Muscle of arm (tissue), 12 donors: ENCODE results near the gene OBP2B. TPM values are rescaled to one million over a fixed set of nuclear protein-coding genes. Genes with fewer than 3 reads are reported as not detected.
"Not testable (repeated sequence)": the region's sequence is repeated elsewhere in the genome, so short reads cannot be mapped to it uniquely, and the experiment has no call there.

Experiments used
- DNase-seq: peaks from one replicate; pipeline ENCODE4 v3.0.0-alpha.2; 2013
- polyA plus RNA-seq, 12 donors: library from polyadenylated mRNA; unstranded; fragments of 120-200 nt; gene quantifications; one replicate each; pipeline ENCODE4 v1.2.1, GENCODE V29; 2013; ENCODE audit not compliant: insufficient read length in 12 of 12

OBP2B gene
- polyA plus RNA-seq, 12 donors = 0.17 TPM; not detected in 11

DNA sequence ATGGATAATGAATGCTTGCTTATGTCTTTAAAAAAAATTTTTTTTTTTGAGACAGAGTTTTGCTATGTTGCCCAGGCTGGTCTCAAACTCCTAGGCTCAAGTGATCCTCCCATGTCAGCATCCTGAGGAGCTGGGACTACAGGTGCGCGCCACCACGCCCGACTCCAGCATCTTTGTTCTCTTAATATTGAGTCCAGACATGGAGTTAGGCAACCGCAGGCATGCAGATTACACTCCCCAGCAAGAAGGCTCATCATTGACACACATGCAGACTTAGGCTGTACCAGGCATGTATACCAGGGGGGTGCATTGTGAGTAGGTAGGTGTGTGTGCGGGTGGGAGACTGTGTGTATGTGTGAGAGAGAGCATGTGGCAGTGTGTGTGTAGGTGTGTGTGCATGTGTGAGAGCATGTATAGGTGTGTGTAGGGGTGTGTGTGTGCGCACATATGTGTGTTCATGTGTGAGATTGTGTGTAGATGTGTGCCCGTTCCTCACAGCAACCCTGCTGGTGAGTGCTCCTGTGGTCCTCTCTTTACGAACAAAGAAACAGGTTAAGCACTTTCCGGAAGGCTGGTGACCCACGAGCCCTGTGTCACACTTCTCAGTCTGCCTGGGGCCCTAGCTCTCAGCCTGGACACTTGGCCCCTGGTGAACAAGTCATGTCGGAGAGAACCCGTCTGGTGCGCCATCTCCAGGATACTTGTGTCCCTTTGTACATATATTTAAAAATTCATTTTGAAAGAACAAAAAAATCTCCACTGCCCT, 6.2 kb downstream of the OBP2B start:
- DNase-seq = no peak

DNA sequence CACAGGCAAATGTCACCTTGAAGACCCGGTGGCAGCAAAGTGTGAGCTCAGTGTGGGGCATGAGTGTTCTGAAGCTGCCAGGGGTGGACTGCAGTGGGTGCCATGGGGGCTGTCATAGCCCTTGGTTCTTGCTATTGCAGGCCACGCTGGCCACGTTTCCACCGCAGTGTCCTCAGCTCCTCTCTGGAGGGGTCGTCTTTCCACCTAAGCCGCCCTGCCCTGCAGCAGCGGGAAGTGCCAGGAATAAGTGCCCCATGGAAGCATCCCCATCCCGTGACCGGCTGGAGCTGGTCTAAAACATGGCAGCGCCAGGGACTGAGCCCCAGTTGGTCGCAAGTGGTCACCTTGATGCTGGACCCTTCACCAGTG, 6.9 kb downstream of the OBP2B start:
- no peak for DNase-seq

- no peak for DNase-seq
Measured at GRCh38 chr9:133201424-133202144, 7.5 kb downstream of the OBP2B start.

DNA sequence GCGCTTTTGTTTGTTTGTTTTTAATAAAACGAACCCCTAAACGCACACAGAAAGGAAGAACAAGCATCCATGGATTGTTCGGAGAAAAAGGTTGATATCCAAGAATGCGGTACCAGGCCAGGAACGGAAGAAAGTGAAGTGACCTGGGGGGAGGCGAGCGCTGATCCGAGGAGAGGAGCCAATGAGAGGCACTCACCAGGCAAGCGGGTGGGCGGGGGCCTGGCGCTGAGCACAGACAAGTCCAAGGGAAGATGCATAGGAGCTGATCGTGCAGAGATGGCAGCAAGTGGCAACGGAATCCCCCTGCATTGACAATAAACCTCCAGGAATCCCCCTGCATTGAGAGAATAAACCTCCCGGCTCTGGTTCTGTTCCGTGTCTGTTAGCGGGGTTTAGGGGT, 8.4 kb downstream of the OBP2B start:
- no peak for DNase-seq

- peak; percentile 28 for DNase-seq
Measured at GRCh38 chr9:133199648-133200321, 9.3 kb downstream of the OBP2B start.

DNA sequence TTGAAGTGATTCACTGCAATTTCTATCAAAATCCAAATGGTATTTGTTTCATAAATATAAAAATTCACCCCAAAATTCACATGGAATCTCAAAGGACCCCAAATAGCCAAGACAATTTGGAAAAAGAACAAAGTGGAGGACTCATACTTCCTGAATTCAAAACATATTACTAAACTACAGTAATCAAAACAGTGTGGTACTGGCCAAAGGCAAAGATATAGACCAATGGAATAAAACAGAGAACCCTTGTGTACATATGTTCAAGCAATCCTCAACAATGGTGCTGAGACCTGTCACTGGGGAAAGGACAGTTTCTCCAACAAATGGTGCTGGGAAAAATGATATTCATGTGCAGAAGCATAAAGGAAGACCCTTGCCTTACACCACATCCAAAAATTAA, 14.0 kb downstream of the OBP2B start:
- no peak for DNase-seq

DNA sequence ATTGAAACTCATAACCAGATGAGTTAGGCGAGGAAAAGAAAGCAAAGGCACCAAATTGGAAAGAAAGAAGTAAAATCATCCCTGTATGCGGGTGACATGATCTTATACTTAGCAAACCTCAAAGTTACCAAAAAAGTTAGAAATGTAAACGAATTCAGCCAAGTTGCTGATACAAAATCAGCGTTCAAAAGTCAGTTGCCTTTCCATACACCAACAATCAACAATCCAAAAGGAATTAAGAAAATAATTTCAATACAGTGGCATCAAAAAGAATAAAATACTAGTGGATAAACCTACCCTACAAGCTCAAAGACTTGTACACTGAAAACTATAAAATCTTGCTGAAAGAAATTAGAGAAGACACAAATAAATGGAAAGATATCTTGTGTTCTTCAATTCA, 14.5 kb downstream of the OBP2B start:
- no peak for DNase-seq

- no peak for DNase-seq
Measured at GRCh38 chr9:133191989-133192388, 17.1 kb downstream of the OBP2B start.

- DNase-seq = no peak
Measured at GRCh38 chr9:133189826-133190225, 19.2 kb downstream of the OBP2B start.

DNA sequence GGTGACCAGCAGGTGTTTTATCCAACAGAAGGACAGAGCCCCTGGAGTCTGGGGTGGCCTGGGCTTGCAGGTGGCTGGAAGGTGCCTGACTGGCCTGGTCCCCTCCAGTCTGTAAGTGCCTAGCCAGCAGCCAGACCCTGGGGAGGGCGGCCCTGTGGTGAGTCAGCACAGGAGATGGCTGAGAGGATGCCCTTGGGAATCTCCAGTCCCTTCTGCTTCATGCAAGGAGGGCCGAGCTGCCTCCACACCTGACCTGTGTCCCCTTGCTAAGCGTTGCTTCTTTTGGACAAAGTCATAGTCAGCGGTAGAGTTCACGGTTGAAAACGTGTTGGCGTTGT, 20.2 kb downstream of the OBP2B start:
- DNase-seq = no peak

DNA sequence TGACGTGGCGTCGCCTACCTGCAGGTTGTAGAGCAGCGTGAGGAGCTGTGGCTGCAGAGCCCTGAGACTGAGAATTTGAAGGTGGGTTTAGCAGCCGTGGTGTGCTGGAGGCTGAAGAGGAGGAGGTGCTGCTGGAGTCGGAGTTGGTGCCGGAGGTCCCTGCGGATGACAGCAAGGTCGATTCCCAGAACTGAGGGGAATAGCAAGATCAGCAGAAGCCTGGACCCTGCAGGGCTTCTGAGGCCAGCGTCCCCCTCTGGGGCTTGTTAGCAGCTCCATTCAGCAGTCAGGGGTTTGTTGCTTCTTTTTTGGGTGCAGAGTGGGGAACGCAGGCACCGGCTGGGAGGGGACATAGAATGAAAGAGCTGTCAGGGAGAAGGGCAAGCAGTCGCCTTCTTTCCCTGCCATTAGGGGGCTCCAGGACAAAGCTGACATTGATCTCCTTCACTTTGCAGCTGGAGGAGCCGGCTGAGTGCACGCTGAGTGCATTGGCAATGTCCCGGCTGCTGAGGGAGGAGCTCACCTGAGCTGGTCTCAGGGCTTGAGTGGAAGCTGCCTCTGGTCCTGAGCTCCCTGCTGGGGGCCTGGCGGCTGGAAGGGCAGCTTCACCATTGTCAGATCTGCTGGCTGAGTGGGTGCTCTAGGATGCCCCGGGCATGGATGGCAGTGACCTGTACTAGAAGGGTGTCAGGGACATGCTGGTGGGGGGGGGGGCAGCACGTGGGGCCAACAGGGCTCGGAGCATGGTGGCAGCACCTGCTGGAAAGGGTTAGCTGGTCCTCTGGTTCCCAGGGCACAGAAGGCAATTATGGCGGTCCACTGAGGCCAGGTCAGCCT, 20.8 kb downstream of the OBP2B start:
- DNase-seq = no peak

GRCh38 chr9:133187561-133188005, 21.5 kb downstream of the OBP2B start:
- no peak for DNase-seq

- DNase-seq = no peak
Measured at GRCh38 chr9:133186736-133187135, 22.3 kb downstream of the OBP2B start.

GRCh38 chr9:133184971-133185370, 24.1 kb downstream of the OBP2B start:
- peak; percentile 62 for DNase-seq

DNA sequence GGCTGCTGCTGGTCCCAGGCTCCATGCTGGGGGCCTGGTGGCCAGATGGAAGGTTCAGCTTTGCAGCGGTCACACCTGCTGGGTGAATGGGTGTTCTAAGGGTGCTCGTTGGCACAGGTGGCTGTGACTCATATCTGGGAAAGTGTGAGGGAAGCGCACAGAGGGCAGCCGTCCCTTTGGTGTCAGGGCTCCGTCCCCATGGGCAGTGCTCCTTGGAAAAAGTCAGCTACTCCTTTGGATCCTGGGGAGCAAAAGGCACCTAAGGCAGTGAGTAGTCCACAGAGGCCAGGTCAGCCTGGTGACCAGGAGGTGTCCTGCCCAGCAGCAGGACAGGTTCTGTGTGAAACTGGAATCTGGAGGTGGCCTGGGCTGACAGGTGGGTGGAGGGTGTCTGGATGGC, 26.9 kb downstream of the OBP2B start:
- no peak for DNase-seq

DNA sequence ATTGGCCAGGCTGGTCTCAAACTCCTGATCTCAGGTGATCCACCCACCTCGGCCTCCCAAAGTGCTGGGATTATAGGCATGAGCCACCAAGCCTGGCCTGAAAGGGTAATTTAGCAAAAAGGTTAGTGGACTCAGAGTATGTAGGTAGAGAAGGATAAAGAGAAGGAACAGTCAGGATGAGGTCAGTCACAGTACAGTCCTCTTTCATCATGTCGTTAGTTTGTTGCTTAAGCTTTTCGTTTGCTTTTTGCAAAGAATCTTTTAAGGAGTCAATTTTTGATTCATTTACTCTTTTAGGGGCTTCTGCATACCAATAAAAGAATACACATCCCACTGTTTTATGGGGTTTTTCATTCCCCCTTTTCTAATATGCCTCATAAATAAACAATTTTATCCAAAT, 27.5 kb downstream of the OBP2B start:
- no peak for DNase-seq

- no peak for DNase-seq
Measured at GRCh38 chr9:133180953-133181352, 28.1 kb downstream of the OBP2B start.

GRCh38 chr9:133173056-133173455, 36.0 kb downstream of the OBP2B start:
- no peak for DNase-seq

GRCh38 chr9:133171161-133171961, 37.7 kb downstream of the OBP2B start:
- no peak for DNase-seq

- DNase-seq = no peak
Measured at GRCh38 chr9:133170716-133171115, 38.3 kb downstream of the OBP2B start.

- DNase-seq = not testable (repeated sequence)
Measured at GRCh38 chr9:133169687-133170086, 39.4 kb downstream of the OBP2B start.
